GM21619 (cell line): ENCODE measurements around the gene FILIP1.

ENCODE experiments used
- ATAC-seq: cut with Tn5 transposase; IDR thresholded peaks from one replicate; pipeline ENCODE4 v1.9.1; 2021; ENCODE audit not compliant: unreplicated experiment

The FILIP1 gene

DNA sequence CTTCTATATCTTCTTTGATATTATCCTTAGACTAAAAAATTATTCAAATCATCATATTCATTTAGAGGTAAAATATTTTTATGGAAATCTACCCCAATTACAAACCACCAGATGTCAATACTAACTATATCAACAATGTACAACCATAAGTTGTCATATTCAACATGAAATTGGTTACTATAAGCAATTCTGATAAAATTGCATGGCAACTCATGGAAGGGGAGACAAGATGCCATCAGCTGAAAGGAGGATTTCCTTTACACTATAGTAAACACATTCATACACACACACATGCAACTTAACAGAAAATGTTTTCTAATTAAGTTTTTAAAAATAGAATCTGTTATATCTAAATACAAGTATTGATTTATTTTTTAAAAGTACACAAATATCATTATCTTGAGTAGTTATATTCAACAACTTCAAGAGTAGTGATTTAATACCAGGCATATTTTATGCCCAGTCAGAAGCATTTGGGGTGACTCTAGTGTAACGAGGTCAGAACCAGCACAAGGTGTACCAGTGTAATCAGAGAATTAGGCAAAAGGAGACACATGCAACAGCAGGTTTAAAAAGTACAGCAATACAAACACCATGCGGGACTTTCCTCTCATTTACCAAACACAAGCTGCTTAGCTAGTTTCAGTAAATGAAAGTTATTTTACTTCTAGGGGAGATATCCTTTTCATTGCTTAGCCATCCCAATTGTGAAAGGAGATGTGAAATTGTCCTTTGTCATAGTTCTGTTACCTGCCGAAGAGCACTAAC is 1.0 kb downstream of the FILIP1 start:
- no peak for ATAC-seq

DNA sequence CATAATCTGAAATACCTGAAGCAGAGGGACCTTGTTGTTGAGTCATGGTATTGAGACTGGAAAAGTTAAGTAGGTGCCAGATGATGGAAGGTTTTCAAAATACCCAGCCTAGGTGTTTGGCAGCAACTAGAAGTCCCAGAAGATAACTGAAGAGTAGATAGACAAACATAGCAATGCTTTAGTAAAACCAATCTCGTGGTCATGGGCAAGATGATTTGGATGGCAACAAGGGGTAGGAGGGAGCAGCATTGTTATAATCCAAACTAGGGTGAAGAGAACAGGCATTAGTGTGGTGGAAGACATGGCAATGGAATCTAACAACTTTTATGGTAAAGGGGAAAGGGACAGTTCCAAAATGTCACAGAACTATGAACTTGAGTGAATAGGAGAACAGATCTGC is 2.3 kb downstream of the FILIP1 start:
- ATAC-seq = no peak

GRCh38 chr6:75490706-75491105 is 2.9 kb downstream of the FILIP1 start:
- ATAC-seq = no peak

DNA sequence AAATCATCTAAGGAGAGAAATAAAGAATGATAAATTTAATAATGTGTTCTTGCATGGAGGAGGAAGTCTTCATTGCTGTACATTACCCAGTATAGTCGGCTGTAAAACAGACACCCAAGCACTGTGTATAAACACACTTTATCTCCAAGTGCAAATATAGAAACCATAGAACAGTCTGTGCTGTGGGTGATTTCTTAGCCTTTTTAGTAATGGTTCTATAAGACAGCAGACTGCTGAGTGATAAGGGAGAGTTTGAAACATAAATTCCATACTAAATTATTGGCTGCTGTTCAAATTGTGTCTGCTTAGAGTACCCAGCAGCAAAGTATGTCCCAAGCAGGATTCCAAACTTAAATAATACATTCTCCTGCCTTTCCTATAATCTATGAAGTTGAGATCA is 4.6 kb downstream of the FILIP1 start:
- no peak for ATAC-seq

- ATAC-seq = no peak
Measured at GRCh38 chr6:75488033-75488432, 5.6 kb downstream of the FILIP1 start.

GRCh38 chr6:75486850-75487518 is 6.6 kb downstream of the FILIP1 start:
- no peak for ATAC-seq

DNA sequence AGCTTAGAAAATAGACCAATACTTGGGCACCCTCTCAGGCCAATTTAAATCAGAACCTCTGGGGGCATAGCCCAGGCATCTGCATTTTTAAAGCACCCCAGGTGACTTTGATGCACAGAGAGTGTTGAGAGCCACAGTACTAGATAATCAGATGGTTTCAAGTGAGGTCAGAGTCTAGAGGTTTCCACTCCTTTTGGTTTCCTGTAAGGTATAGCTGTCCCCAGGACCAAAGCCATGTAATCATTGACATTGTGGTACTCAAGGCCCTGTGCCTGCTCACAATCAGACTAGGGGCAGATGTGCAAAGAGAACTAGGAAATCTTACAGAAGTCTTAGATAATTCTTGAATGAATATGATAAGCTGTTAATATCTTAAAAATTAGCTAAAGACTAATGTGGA is 9.1 kb downstream of the FILIP1 start:
- ATAC-seq = peak; percentile 99

- ATAC-seq = no peak
Measured at GRCh38 chr6:75483136-75483952, 10.3 kb downstream of the FILIP1 start.

- no peak for ATAC-seq
Measured at GRCh38 chr6:75481936-75482593, 11.5 kb downstream of the FILIP1 start.

- no peak for ATAC-seq
Measured at GRCh38 chr6:75481394-75481793, 12.2 kb downstream of the FILIP1 start.

DNA sequence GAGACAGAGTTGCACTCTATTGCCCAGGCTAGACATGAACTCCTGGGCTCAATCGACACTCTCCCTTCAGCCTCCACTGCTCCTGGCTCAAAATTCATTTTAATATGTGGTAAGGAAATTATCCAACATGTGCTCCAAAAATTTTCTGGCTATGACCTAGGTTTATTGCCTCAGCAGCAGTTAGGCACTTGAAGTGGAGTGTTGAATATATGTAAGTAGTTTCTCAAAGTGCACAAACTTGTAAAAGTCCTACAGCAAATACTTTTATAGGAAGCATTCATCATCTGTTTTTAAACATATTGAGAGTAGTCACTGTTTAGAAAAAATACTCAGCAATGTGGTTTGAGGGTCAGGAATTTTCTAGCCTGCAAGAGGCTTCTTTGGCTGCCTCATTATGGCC is 13.2 kb downstream of the FILIP1 start:
- ATAC-seq = no peak

GRCh38 chr6:75479712-75480111 is 13.9 kb downstream of the FILIP1 start:
- no peak for ATAC-seq

GRCh38 chr6:75478929-75479328 is 14.7 kb downstream of the FILIP1 start:
- ATAC-seq = no peak

DNA sequence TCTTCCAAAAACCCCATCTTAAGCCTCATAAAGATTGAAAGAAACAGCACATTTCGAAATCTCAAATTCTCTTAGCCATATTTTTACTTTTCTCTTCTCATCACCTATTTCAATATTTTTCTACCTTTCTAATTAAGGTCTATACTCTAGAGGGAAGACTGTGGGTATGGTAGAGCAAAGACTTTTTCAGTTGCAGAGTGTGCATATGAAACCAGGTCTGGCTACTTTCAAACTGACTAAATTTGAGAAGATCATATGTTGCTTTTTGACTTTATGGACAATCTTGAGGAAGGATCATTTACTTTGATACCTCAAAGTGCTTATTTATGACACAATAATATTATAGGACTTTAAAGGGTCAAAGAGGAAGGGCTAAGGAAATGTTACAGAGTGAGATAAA is 20.7 kb downstream of the FILIP1 start:
- ATAC-seq = peak; percentile 94

DNA sequence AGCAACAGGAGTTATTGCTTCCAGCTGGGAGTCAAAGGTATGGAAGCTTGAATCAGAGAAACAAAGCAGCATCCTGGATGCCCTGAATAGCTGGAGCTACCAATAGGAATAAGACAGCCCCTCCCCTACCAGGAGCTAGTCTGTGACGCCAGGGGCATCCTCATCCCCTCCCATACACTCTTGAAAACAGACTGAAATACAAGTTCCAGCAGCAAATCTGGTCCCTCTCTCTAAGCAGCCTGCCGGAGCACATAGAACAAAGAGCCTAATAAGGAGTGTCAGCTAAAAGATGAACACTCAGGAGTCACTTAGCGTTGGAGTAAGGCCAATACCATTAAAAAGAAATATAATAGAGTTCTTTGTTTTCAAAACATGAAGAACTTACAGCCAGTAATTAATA is 25.6 kb downstream of the FILIP1 start:
- ATAC-seq = no peak

DNA sequence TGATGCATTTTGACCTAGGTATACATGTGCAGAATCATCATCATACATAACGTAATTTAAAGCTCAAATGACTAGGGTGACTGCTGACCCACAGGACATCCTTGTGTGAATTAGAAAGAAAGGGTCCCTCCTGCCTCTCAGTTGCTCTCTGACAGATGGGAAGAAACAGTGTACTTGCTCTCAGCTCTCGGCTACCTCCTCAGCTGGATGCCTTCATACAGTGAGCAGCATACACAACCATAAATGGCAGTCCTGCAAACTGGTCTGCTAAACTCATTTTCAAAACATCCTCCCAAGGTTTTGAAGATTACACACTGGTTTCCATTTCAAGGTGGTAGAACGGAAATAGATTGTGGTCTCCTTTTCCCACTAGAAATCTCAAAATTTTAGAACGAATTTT is 26.3 kb downstream of the FILIP1 start:
- no peak for ATAC-seq

- no peak for ATAC-seq
Measured at GRCh38 chr6:75466636-75467035, 27.0 kb downstream of the FILIP1 start.

GRCh38 chr6:75463908-75464307 is 29.7 kb downstream of the FILIP1 start:
- ATAC-seq = no peak

GRCh38 chr6:75463061-75463460 is 30.5 kb downstream of the FILIP1 start:
- ATAC-seq = no peak

DNA sequence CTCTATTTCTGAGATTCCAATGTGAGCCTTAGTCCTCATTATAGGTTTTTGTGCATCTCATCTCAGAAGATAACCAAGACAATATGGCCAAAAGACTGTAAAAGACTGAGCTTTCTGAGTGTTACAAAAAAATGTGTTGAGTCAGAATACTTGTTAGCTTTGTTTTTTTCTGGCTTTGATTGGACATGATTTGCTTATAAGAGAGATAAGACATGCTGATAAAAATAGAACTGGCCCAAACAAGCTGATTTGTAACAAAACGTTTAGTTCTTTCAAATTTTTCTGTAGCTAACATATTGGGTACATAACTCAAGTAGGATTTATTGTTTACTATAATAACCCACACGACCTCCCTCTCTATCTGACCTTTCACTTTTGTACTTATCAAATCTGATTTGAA is 32.9 kb downstream of the FILIP1 start:
- ATAC-seq = no peak

DNA sequence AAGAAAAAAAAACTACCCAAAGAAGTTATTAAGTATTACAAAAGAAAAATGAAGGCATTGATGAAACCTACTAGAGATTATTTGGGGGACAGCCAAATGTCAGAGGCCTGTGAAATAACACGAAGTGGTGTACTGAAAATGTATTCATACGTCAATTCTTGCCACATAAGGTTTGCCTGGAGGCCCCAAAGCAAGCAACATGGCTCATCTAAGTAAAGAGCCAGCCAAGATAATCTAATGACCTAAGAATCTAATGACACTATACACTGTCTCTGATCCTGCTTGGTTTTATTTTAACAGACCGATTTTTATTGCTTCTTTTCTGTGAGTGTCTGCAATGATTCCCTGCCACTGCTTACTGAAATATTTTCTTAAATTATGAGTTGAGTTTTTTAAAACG is 34.7 kb downstream of the FILIP1 start:
- no peak for ATAC-seq
